ENCODE results near the gene METAP2.

GRCh38 chr12:95528431-95528830 lies 54.5 kb downstream of the METAP2 start:
- TF ChIP-seq CTCF (optimal IDR thresholded peaks at IDR 0.05 in 1 of 3, IDR thresholded peaks at IDR 0.05 in 1 of 3, conservative IDR thresholded peaks at IDR 0.05 in 1 of 3; ENCODE audit: extremely low read depth in 1 of 3, insufficient read depth in 2 of 3, low read length in 3 of 3) (no peak), EZH2 (IDR thresholded peaks at IDR 0.05; ENCODE audit: low read length) (no peak)
